GM23338 (cell line): ENCODE data around the gene PLCG2.

Experiments
- CTCF ChIP-seq, 2 experiments: fragments of 200-600 bp in 1 of 2; sonication (generic) in 1 of 2; conservative IDR thresholded peaks; 2 replicates each; pipeline versions ENCODE4 v1.5.1 to v1.6.1; 2016 to 2017; ENCODE audit warnings: antibody characterized with exemption in 2 of 2, low read depth in 2 of 2, mild to moderate bottlenecking in 2 of 2, moderate library complexity in 1 of 2
- JUNB ChIP-seq: IDR thresholded peaks from one replicate; pipeline ENCODE4 v1.6.1; 2016; ENCODE audit warnings: antibody characterized with exemption; ENCODE audit not compliant: unreplicated experiment
- ZNF331 ChIP-seq: fragments of 250-450 bp; sonication (Bioruptor Pico); IDR thresholded peaks from 2 replicates; pipeline ENCODE4 v1.5.0; 2020; ENCODE audit warnings: low read depth, mild to moderate bottlenecking, moderate library complexity

DNA sequence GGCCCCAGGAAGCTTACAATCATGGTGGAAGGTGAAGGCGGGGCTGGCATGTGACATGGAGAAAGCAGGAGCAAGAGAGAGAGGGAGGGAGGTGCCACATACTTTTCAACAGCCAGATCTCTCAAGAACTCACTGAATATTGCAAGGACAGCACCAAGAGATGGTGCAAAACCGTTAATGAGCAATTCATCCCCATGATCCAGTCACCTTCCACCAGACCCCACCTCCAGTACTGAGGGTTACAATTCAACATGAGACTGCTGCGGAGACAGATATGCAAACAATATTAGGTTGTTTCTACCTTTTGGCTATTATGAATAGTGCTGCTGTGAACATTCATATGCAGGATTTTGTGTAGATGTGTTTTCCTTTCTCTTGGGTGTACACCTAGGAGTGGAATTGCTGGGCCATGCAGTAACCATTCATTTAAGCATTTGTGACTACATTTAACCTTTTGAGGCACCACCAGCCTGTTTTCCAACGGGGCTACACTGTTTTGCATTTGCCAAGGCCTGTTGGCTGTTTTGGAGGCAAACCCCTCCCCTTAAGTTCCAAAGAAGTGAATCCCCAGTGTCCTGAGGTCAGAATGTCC is 28.8 kb downstream of the PLCG2 start:
- TF ChIP-seq ZNF331 (CRISPR knock-in tag) = no peak
- TF ChIP-seq CTCF (conservative IDR thresholded peaks at IDR 0.05; ENCODE audit: low read depth in 2 of 2) = no peak
- TF ChIP-seq JUNB = no peak
